ENCODE results near the gene RIOX2.
"Not testable (repeated sequence)": the region's sequence is repeated elsewhere in the genome, so short reads cannot be mapped to it uniquely, and the experiment has no call there.

RIOX2 gene

GRCh38 chr3:97971679-97972567, at the start of gene RIOX2:
Gene RIOX2, minus strand, starts transcription at chr3:97972431. Its CDS starts 4,838 bp downstream, at chr3:97967593.
- TF ChIP-seq CTCF (IDR thresholded peaks at IDR 0.05; ENCODE audit: low read depth, low read length, missing control alignments): no peak
- peak within 1 kb of the TSS; percentile 50 for H3K4me3 ChIP-seq (replicated peaks; ENCODE audit: low read depth, low read length)
- no peak for DNase-seq (ENCODE audit: extremely low read depth, low read depth)

GRCh38 chr3:98020412-98020811, 48.2 kb upstream of the RIOX2 start:
- no peak overlapping the region for H3K4me3 ChIP-seq (replicated peaks; ENCODE audit: low read depth, low read length)
- no peak for TF ChIP-seq CTCF (IDR thresholded peaks at IDR 0.05; ENCODE audit: low read depth, low read length, missing control alignments)
- DNase-seq (ENCODE audit: extremely low read depth, low read depth): no peak

- TF ChIP-seq CTCF (IDR thresholded peaks at IDR 0.05; ENCODE audit: low read depth, low read length, missing control alignments): no peak
Measured at GRCh38 chr3:98018301-98018700, 46.1 kb upstream of the RIOX2 start.

GRCh38 chr3:98014268-98014585, 42.0 kb upstream of the RIOX2 start:
- H3K4me3 ChIP-seq (replicated peaks; ENCODE audit: low read depth, low read length): no peak overlapping the region
- no peak for DNase-seq (ENCODE audit: extremely low read depth, low read depth)
- TF ChIP-seq CTCF (IDR thresholded peaks at IDR 0.05; ENCODE audit: low read depth, low read length, missing control alignments): no peak

More at GRCh38 chr3:98018301-98018700, 46.1 kb upstream of the RIOX2 start:
- H3K4me3 ChIP-seq (replicated peaks; ENCODE audit: low read depth, low read length): no peak overlapping the region
- no peak for DNase-seq (ENCODE audit: extremely low read depth, low read depth)

GRCh38 chr3:98013411-98014267, 41.4 kb upstream of the RIOX2 start:
- DNase-seq (ENCODE audit: extremely low read depth, low read depth): no peak
- H3K4me3 ChIP-seq (replicated peaks; ENCODE audit: low read depth, low read length): no peak overlapping the region

GRCh38 chr3:98012979-98013378, 40.7 kb upstream of the RIOX2 start:
- DNase-seq (ENCODE audit: extremely low read depth, low read depth): no peak
- H3K4me3 ChIP-seq (replicated peaks; ENCODE audit: low read depth, low read length): no peak overlapping the region
- no peak for TF ChIP-seq CTCF (IDR thresholded peaks at IDR 0.05; ENCODE audit: low read depth, low read length, missing control alignments)

More at GRCh38 chr3:98013411-98014267, 41.4 kb upstream of the RIOX2 start:
- TF ChIP-seq CTCF (IDR thresholded peaks at IDR 0.05; ENCODE audit: low read depth, low read length, missing control alignments): no peak

- DNase-seq (ENCODE audit: extremely low read depth, low read depth); H3K4me3 ChIP-seq (replicated peaks; ENCODE audit: low read depth, low read length): not testable (repeated sequence)
Measured at GRCh38 chr3:98010883-98011449, 38.7 kb upstream of the RIOX2 start.
